Right lobe of liver (tissue), 4 donors: ENCODE data around the gene UTP25.

Experiments
- POLR2A ChIP-seq: fragments of 450-650 bp; IDR thresholded peaks from one replicate; pipeline ENCODE4 v1.6.1; 2017; ENCODE audit warnings: antibody characterized with exemption, mild to moderate bottlenecking
- TF ChIP-seq, protein P1 (sequence below), 4 donors: fragments of 200-600 bp in 3 of 4; fragments of 450-650 bp in 1 of 4; IDR thresholded peaks; one replicate each; pipeline versions ENCODE4 v1.5.1 to v1.8.0; 2016 to 2022; ENCODE audit warnings: antibody characterized with exemption in 4 of 4, mild to moderate bottlenecking in 2 of 4
- donor health status: DM: no; HTN: no; CAD: no.
- donor health status: DM: no; HTN: no; CAD: no.
- donor health status: DM: no; HTN: yes; CAD: no.

DNA sequence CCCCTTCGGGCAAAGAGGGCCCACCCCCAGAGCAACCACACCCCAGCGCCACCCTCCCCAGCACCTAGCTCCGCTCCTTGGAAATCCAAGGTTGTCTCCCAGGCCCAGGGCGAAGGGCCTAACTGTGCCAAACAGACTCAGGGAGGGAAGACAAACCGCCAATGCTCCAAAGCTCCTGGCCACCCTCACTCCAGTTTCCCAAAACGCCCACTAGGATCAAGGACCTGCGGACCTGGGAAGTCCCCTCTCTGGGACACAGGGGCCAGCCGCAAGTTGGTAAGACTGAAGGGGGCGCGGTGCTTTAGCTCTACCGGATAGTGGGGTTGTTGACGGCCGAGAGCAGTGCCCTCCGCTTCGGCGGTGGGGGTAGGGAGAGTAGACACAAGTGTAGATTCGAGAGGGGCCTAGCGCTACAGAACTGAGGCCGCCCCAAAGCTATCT, 22.4 kb upstream of the UTP25 start:
- TF ChIP-seq, protein P1, sequence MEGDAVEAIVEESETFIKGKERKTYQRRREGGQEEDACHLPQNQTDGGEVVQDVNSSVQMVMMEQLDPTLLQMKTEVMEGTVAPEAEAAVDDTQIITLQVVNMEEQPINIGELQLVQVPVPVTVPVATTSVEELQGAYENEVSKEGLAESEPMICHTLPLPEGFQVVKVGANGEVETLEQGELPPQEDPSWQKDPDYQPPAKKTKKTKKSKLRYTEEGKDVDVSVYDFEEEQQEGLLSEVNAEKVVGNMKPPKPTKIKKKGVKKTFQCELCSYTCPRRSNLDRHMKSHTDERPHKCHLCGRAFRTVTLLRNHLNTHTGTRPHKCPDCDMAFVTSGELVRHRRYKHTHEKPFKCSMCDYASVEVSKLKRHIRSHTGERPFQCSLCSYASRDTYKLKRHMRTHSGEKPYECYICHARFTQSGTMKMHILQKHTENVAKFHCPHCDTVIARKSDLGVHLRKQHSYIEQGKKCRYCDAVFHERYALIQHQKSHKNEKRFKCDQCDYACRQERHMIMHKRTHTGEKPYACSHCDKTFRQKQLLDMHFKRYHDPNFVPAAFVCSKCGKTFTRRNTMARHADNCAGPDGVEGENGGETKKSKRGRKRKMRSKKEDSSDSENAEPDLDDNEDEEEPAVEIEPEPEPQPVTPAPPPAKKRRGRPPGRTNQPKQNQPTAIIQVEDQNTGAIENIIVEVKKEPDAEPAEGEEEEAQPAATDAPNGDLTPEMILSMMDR (IDR thresholded peaks at IDR 0.05), result no peak
- no peak for TF ChIP-seq POLR2A
